HG03520 (cell line): ENCODE data around the gene GCLM.

Experiments used
- ATAC-seq: cut with Tn5 transposase; IDR thresholded peaks from one replicate; pipeline ENCODE4 v1.9.1; 2021; ENCODE audit warnings: mild to moderate bottlenecking, moderate library complexity; ENCODE audit not compliant: unreplicated experiment

GCLM gene

GRCh38 chr1:93847811-93848288 is 61.4 kb downstream of the GCLM start:
- peak; percentile 14 for ATAC-seq

DNA sequence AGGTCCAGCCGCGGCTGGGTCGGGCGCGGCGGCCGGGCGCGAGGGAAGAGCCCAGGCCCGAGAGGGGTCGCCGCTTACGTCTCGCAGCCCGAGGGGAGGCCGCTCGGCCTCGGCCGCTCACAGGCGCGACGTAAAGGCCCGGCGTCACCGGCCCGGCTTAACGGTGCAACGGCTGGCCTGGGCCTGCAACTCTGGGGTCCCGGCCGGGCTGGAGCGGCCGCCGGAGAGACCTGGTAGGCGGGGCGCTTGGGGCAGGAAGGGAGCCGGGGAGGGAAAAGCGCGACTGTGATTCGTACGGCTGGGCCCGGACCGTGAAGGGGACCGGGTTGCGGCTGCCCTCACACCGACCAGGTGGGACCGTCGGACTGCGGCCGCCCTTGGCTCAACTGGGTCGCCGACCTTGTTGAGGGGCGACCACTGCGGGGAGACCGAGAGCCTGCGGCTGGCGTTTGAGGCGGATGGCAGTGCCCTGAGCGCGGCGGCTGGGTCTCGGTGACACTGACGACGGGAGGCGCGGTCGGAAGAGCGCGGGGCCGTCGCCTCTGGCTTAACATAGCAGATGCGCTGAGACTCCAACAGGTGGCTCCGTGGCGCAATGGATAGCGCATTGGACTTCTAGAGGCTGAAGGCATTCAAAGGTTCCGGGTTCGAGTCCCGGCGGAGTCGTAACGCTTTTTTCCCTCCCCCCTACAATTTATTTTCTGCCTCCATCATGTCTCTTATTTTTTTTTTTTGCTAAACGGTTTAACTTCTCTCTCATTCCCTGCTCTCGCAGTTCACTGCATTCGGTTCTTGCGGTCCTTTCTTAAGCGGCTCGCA is 62.0 kb downstream of the GCLM start:
- ATAC-seq = peak; percentile 54

DNA sequence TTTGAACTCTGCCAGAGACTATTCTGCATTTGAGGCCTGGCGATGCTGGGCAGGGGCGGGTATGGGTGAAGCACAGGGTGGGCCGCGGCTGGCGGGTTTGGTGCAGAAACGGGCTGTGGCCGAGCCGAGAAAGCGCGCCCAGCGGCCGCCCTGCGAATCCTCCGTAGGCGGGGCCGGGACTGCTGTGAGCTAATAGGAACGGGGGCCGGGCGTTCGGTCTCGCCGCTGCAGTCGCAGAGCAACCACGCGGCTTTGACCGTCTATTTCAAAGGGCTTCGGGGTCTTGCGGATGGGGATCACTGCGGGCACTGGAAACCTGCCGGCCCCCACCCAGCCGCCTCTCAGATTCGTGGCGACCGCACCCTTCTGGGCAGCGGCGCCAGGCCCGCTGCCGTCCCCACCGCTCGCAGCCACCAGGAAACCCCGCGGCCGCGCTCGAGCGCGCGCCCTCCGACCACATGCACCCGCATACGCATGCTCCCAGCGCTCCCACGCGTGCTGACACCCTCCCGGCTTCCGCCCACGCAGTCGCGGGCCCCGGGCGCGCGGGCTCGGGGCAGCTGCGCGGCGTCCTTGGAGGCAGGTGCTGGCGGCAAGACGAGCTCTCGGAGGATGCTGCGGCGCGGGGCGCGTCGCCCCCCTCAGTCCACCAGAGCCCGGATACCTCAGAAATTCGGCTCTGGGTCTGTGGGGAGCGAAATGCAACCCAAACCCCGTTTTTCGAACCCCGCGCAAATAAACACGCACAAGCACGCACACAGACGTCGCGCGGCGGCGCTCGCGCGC is 62.8 kb downstream of the GCLM start:
- peak; percentile 50 for ATAC-seq

- ATAC-seq = peak; percentile 1
Measured at GRCh38 chr1:93845538-93846205, 63.6 kb downstream of the GCLM start.

- no peak for ATAC-seq
Measured at GRCh38 chr1:93844262-93845045, 64.8 kb downstream of the GCLM start.

DNA sequence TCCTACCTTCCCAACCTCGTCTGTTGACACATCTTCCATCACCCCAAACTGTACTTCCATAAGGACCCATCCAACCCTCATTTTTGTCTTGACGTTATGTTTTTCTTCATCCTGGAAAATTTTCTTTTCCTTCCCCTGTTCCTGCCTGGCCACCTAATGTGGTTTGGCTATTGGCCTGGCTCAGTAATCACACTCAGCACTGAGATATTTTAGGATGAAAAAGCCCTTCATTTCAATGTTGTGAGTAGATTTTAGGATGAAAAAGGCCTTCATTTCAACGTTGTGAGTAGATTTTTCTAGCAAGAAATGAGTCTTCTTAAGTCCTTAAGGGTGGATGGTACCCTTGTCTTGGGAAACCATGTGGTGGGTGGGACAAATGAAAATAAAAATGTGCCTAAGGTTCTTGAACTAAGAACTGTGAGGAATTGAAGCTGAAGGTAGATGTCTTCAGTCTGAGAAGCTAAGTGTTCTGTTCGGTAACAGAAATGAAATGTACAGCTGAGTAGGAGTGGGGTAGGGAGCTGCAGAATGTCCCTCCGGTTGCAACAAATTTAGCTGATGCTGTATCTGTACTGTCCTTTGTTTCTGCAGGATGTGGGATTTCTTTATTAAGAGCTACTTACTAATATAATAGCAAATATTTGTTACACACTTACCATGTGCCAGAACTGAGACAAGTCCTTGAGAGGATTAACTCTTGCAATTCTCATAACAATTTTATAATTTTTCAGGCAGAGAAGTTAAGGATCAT is 66.3 kb downstream of the GCLM start:
- ATAC-seq = no peak

DNA sequence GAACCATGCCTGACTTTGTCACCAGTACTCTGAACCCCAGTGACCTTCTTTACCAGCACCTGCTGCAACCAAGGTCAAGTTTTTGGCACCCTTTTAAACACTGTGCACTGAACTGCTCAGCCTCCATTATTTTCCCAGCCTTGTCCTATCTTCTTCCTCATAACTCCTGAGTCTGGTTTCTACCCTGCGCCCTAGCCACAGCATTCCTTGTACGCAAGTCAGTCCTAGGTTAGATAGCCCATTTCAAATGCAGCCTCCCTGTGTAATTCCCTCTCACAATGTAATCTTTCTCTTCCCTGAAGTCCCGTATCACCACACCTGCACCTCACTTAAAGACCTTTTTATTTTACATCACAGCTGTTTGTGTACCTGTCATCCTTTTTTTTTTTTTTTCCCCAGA is 67.5 kb downstream of the GCLM start:
- no peak for ATAC-seq

DNA sequence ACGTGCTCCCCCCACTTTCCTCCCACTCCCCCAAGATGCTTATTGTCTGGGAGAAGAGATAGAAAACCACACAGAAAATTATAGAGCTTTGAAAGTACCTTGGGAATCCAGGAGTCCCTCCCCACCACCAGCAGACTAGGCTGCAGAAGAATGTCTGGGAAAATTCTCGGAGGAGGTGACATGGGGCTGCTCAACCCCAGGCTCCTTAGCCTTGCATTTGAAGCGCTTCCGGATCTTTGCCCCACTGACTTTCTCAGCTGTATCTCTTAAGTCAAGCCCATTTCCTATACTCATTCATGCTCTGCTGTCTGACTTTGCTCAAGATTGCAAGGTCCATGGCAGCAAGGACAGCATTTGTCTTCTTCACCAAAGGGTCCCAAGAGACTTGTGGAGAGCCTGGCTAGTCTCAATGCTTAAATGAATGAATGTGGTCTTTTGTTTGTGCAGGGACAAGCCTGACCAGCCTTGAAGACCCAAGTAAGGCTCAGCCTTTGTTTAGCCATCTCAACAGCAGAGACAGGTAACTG is 68.2 kb downstream of the GCLM start:
- no peak for ATAC-seq

DNA sequence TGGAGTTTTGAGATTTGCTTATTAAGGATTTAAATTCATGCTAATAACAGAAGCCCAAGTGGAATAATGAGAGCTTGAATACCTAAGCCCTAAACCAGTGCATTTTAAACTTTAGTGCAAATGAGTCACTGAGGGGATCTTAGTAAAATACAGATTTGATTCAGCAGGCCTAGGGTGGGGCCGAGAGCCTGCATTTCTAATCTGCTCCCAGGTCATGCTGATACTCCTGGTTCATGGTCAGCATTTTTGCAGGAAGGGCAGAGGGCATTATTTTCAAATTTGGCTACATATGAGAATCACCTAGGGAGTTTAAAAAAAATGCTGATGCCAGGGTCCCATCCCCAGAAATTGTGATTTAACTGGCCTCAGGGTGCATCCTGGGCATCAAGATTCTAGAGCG is 69.5 kb downstream of the GCLM start:
- no peak for ATAC-seq

DNA sequence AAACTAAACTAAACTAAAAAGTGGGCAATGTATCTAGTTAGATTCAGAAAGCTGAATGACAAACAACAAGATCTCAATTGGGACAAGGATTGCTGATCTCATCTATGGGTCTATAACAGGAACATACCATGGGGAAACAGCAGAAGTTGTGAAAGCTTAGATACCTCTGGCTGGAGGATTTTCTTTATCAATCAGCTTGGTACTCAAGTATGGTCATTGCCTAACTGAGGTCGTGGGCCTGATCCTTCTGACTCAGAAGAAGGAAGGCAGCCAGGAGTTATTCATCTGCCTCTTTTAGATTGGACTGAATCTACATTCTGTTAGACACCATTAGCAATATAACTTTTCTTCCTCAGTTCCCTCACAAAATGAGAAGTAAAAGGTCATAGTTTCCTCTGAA is 69.9 kb downstream of the GCLM start:
- no peak for ATAC-seq

GRCh38 chr1:93837961-93838360 is 71.3 kb downstream of the GCLM start:
- no peak for ATAC-seq
